SK-N-MC (cell line): ENCODE data around the gene PRR36.

ENCODE experiments used
- DNase-seq: peaks from one replicate; pipeline ENCODE4 v3.0.0-alpha.2; 2011; ENCODE audit warnings: low read depth, low spot score
- H3K27ac ChIP-seq: fragments of 200-600 bp; sonication (generic); 2 replicates; pipeline ENCODE4 v1.5.1; 2016; ENCODE audit warnings: mixed run types
- H3K36me3 ChIP-seq: fragments of 200-600 bp; sonication (generic); 2 replicates; pipeline ENCODE4 v1.6.1; 2017; ENCODE audit warnings: antibody characterized with exemption, low read length, mixed read lengths; ENCODE audit not compliant: insufficient read depth
- H3K4me3 ChIP-seq: fragments of 200-600 bp; sonication (generic); 2 replicates; pipeline ENCODE4 v1.5.1; 2016
- H3K9ac ChIP-seq: fragments of 200-600 bp; sonication (generic); 2 replicates; pipeline ENCODE4 v1.8.0; 2017; ENCODE audit warnings: mixed run types, mixed read lengths; ENCODE audit not compliant: insufficient read length
- H3K9me3 ChIP-seq: fragments of 200-600 bp; sonication (generic); 2 replicates; pipeline ENCODE4 v1.6.1; 2017; ENCODE audit warnings: low read depth, mild to moderate bottlenecking, antibody characterized with exemption, low read length, moderate library complexity, mixed read lengths
- EZH2 ChIP-seq: fragments of 200-600 bp; sonication (generic); IDR thresholded peaks from one replicate; pipeline ENCODE4 v1.6.1; 2017; ENCODE audit warnings: antibody characterized with exemption
- FOXP2 ChIP-seq: optimal IDR thresholded peaks from 2 replicates; pipeline ENCODE3; 2011; ENCODE audit warnings: mild to moderate bottlenecking, moderate library complexity; ENCODE audit not compliant: insufficient read depth; ENCODE audit errors: extremely low read length, control extremely low read depth
- POLR2AphosphoS5 ChIP-seq: IDR thresholded peaks from 2 replicates; pipeline ENCODE4 v1.6.1; 2012; ENCODE audit warnings: mild to moderate bottlenecking, low read depth, low read length, borderline replicate concordance

PRR36 gene

GRCh38 chr19:7830823-7831222 lies 43.4 kb downstream of the PRR36 start:
- Histone ChIP-seq H3K9me3 (no peaks in the 10 kb centered on the region), H3K36me3 (no peaks in the 10 kb centered on the region), H3K9ac (no peak overlapping the region), H3K27ac (no peak overlapping the region), H3K4me3 (peak overlapping the region; percentile 78)
- no peak for DNase-seq
- TF ChIP-seq POLR2AphosphoS5 (no peak), FOXP2 (no peak), EZH2 (no peak)

DNA sequence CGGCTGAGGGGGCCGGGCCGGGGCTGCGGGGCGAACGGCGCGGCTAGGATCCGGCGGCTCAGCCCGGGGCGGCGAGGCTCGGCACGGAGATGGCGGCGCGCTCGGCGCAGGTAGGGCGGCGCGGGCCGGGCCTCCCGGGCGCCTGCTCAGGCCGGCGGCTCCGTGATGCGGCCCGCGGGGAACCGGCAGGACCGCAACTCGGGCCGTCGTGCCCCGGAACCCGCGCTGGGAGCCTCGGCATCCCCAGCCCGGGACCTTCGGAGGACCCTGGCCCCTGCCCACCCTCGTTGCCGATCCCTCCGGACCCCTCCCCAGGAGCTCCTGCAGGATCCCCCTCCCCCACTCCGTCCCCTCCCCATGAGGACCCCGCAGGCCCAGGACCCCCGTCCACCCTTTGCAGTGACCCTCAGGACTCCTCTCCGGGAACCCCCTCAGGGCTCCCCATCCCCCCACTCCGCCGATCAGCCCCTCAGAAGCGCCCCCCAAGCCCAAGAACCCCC lies 43.9 kb downstream of the PRR36 start:
- DNase-seq = no peak
- Histone ChIP-seq H3K27ac (no peak overlapping the region), H3K4me3 (peak overlapping the region; percentile 78), H3K36me3 (no peaks in the 10 kb centered on the region), H3K9me3 (no peaks in the 10 kb centered on the region), H3K9ac (peak overlapping the region; percentile 45)
- TF ChIP-seq POLR2AphosphoS5 = no peak
- TF ChIP-seq FOXP2 = no peak
- no peak for TF ChIP-seq EZH2

GRCh38 chr19:7829561-7830271 lies 44.5 kb downstream of the PRR36 start, which contains the start of gene EVI5L:
Gene EVI5L, plus strand, starts transcription at chr19:7830218. Its CDS starts 16,325 bp downstream, at chr19:7846543.
- Histone ChIP-seq H3K9me3 (no peaks in the 10 kb centered on the region), H3K9ac (peak within 1 kb of the TSS; percentile 45), H3K27ac (no peak within 1 kb of the TSS), H3K36me3 (no peaks in the 10 kb centered on the region), H3K4me3 (peak within 1 kb of the TSS; percentile 78)
- TF ChIP-seq EZH2 = no peak
- no peak for TF ChIP-seq POLR2AphosphoS5
- TF ChIP-seq FOXP2 = no peak
- DNase-seq = peak; percentile 100

- no peaks in the 10 kb centered on the region for H3K36me3 ChIP-seq
- DNase-seq = no peak
- no peak for TF ChIP-seq EZH2
- no peak for TF ChIP-seq POLR2AphosphoS5
- H3K9me3 ChIP-seq = no peaks in the 10 kb centered on the region
- peak overlapping the region; percentile 36 for H3K9ac ChIP-seq
- H3K27ac ChIP-seq = no peak overlapping the region
- peak overlapping the region; percentile 78 for H3K4me3 ChIP-seq
Measured at GRCh38 chr19:7829166-7829520, 45.0 kb downstream of the PRR36 start.

GRCh38 chr19:7823686-7824301 lies 50.4 kb downstream of the PRR36 start:
- H3K4me3 ChIP-seq = no peak overlapping the region
- H3K9me3 ChIP-seq = no peaks in the 10 kb centered on the region
- DNase-seq = no peak
- H3K9ac ChIP-seq = no peak overlapping the region
- TF ChIP-seq EZH2 (no peak), FOXP2 (no peak), POLR2AphosphoS5 (no peak)
- H3K27ac ChIP-seq = no peak overlapping the region
- H3K36me3 ChIP-seq = no peaks in the 10 kb centered on the region

GRCh38 chr19:7822910-7823515 lies 51.2 kb downstream of the PRR36 start:
- TF ChIP-seq EZH2 (no peak), FOXP2 (no peak), POLR2AphosphoS5 (no peak)
- H3K4me3 ChIP-seq = no peak overlapping the region
- H3K36me3 ChIP-seq = no peaks in the 10 kb centered on the region
- H3K9ac ChIP-seq = no peak overlapping the region
- H3K27ac ChIP-seq = no peak overlapping the region
- DNase-seq = no peak
- H3K9me3 ChIP-seq = no peaks in the 10 kb centered on the region

DNA sequence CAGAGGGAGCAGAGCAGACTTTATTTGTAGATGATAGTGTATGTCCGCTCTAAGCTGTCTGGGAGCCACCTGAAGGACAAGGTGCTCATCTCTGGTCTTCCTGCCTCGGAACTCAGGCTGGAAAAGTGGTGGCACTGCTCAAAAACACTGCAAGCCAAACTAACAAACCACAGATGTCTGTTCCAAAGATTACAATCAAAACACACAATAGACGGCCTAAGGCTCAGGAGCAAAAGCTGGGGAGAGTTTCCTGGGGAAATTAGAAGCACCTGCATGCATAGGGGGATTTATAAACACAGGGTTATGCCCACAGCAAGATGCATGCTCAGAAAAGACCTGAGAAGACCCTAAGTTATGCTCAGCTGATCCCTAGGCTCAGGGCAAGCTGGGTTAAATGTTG lies 53.6 kb downstream of the PRR36 start:
- no peak for DNase-seq
- 0 out of 2 replicates have a peak overlapping the region, but pooled peaks have one; percentile 21 for H3K27ac ChIP-seq

DNA sequence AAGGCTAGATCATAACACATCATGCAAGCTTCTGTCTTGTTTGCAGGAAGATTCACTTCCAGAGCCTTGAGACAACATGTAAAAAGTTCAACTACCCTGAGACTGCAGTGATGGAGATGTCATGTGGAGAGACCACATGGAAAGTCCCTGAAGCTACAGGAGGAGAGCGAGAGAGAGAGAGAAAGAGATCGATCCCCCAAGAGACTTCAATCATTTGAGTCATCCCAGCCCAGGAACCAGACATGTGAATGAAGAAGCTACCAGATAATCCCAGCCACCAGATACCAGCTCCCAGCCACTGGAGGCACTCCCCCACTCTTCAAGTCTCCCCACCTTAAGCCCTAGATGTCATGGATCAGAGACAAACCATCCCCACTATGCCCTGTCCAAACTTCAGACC lies 54.9 kb downstream of the PRR36 start:
- no peak for TF ChIP-seq FOXP2
- no peak for TF ChIP-seq POLR2AphosphoS5
- TF ChIP-seq EZH2 = no peak
- no peak for DNase-seq
- no peak overlapping the region for H3K4me3 ChIP-seq
- H3K27ac ChIP-seq = no peak overlapping the region
- H3K9ac ChIP-seq = no peak overlapping the region
- no peaks in the 10 kb centered on the region for H3K36me3 ChIP-seq
- H3K9me3 ChIP-seq = no peaks in the 10 kb centered on the region

More for the DNA sequence above, 53.6 kb downstream of the PRR36 start:
- no peak overlapping the region for H3K4me3 ChIP-seq
- no peaks in the 10 kb centered on the region for H3K9me3 ChIP-seq
- no peak overlapping the region for H3K9ac ChIP-seq
- TF ChIP-seq FOXP2 = no peak
- no peak for TF ChIP-seq EZH2
- TF ChIP-seq POLR2AphosphoS5 = no peak
- no peaks in the 10 kb centered on the region for H3K36me3 ChIP-seq

GRCh38 chr19:7818806-7819205 lies 55.4 kb downstream of the PRR36 start:
- Histone ChIP-seq H3K9me3 (no peaks in the 10 kb centered on the region), H3K36me3 (no peaks in the 10 kb centered on the region), H3K4me3 (no peak overlapping the region), H3K27ac (no peak overlapping the region), H3K9ac (no peak overlapping the region)
- TF ChIP-seq EZH2 = no peak
- no peak for TF ChIP-seq POLR2AphosphoS5
- TF ChIP-seq FOXP2 = no peak
- DNase-seq = no peak
